HG03354 (cell line): ENCODE data around the gene DCAF8.

Experiments
- ATAC-seq: cut with Tn5 transposase; IDR thresholded peaks from one replicate; pipeline ENCODE4 v1.9.1; 2021; ENCODE audit warnings: mild to moderate bottlenecking; ENCODE audit not compliant: unreplicated experiment, poor library complexity, severe bottlenecking

DCAF8 gene

DNA sequence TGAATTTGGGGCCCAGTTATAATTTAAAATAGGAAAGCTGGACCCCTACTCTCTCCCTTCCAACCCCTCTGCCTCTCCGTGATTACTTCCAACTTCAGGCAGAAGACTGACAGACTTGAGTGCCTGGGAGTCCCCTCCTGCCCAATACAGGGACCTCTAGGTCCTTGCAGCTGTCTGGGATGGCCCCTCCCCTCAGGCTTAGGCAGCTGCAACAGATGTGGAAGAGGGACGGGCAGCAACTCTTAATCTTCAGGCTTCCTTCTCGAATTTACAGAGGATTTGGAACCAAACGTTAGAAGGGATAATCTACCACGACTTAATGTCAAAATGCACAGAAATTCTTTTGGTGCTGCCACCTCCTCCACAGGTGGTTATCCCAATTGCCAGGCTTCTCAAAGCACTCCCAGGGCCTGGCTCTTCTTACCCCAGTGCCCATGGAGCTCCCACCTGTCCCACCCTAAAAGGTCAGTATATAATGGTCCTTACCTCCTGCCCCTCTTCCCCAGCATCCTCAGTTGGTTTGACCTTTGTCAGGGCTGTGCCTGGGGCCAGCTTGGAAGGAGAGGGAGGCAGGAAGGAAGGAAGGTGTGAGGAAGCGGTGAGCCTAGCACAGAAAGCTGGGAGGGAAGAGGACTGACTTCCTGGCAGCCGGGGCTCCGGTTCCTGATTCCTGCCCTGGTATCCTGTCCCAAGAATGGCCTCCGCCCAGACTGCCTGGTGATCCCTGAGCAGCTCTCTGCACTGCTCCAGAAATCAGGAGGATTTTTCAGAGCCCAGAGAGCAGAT, 54.4 kb downstream of the DCAF8 start:
- no peak for ATAC-seq

DNA sequence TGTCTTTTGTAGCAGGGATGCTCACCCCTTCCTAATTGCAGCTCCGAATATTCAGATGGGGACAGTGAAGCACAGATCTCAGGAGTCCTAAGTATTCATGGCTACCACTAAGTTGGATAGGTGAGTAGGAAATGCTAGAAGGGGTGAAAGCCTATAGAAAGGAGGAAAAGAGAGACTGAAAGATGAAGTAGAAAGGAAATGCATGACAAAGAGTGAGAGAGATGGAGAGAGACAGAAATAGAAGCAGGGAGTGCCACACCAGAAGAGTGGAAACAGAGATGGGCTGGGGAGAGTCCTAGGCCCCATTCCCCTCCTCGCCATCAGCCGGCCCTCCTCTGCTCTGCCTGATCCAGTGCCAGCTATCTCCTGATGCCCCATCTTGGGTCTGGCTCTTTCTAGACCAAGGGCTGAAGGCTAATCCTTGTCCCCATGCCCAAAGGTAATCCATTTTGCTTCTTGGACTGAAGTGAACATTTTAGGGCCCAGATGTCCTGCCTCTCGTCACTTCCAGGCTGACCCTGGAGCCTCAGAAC, 55.2 kb downstream of the DCAF8 start:
- no peak for ATAC-seq

DNA sequence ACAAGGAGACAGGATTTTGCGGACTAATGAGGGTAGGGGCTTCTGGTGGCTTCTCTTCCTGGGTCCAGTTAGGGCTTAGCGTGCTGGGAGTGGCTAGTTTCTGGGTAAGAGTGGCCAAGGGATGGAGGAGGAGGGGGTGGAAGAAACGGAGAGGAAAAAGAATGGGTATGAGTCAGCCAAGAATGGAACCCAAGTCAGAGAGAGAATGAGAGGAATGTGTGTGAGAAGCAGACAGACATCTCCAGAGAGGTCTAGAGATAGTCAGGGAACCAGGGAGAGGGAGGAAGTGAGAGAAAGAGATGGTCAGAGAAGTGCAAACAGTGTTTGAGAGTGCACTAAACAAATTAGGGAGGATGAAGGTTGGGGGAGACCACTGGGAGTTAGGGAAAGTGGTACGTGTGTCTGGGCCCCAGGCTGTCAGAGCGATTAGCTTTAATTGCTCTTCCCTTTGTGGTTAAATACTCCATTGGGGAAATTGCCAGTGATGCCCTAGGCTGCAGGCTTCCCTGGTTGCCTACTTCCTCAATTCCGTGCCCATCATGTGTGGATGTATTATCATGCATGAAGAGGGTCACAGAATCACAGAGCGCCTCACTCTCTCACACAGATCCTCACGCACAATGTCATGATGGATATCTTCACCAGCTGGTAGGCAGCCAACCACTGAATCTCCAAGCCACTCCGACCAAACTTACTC, 55.8 kb downstream of the DCAF8 start:
- no peak for ATAC-seq

GRCh38 chr1:160206036-160206389, 56.3 kb downstream of the DCAF8 start:
- peak; percentile 38 for ATAC-seq

- ATAC-seq = peak; percentile 56
These were observed 56.9 kb downstream of the DCAF8 start, which contains the start of gene PEA15 for GRCh38 chr1:160205242-160206035. Gene PEA15 (plus strand): TSS chr1:160205384. CDS start chr1:160211545, 6,161 bp downstream.

DNA sequence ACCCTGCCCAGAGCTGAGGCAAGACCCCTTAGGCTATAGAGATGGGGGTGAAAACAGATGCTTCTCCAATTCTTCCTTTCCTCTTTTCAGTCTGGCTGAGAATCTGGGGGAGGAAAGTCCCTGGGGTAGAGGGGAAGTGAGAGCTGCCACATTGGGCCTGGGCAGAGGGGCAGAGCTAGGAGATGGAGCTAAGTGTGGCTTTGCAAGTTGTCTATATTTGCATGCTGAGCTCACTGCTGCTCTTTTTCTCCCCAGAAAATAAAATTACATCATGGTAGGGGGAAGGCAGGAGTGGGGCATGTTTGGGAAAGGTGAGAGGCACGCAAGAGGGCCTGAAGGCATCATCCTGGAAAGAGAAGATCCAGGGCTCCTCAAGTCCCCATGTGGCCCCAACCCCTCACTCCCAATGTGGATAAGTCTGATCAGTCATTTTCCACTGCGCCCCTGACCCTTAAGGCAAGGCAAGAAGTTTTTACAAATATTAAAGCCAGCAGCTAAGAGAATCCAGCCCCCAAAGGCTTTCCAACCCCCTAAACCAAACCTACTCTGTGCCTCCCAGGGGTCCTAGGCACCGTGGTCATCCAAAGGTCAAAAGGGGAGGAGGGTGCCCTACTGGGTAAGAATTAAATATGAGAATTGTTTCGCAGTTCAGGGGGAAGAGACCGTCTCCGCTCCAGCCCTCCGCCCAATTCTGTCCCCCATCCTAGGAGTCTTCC, 57.7 kb downstream of the DCAF8 start:
- ATAC-seq = peak; percentile 69

DNA sequence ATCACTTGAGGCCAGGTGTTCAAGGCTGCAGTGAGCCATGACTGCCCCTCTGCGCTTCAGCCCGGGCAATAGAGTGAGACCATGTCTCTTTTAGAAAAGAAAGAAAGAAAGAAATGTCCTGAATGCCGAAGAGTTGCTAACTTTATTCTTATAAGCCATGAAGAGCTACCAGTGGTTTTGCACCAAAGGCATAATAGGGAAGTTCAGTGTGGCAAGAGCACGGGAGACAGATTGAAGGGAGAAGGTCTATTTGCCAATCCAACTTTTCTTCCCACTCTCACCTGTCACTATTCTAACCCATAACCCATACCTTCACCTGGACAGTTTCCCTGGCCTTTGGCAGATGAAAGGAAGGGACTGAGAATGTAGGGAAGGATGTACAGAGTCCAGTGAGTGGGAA, 61.6 kb downstream of the DCAF8 start:
- no peak for ATAC-seq

DNA sequence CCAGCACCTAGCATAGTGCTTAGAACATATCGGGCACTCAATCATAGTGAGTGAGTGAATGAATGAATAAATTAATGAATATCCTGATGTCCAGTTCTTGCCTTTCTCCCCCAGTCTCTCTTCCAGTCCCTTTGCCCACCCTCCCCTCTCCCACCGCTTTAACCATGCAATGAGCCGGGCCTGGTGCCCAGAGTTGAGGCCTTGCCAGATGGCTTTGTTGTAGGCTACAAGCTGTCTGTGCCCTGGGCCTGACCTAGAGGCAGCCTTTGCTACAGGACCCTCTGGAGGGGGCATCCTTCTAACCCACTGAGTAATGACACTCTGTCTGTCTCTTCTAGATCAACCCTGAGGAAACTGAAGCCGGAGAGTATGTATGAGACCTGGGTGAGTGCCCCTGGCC, 65.1 kb downstream of the DCAF8 start:
- ATAC-seq = no peak

DNA sequence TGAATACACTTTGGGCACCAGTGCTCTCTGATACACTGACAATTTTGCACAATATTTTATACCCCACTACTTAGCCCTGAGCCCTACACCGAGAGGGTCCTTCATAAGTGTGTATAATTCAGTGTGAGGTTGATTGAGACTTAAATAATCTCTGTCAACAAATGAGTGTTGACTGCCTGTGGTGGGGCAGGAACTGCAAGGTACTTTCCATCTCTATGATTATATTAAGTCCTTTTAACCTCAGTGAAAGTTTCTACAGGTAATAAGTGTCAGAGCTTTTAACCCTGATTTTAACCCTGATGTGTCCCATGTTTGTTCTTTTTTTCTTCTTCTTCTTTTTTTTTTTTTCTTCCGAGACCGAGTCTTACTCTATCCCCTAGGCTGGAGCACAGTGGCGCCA, 66.2 kb downstream of the DCAF8 start:
- no peak for ATAC-seq

DNA sequence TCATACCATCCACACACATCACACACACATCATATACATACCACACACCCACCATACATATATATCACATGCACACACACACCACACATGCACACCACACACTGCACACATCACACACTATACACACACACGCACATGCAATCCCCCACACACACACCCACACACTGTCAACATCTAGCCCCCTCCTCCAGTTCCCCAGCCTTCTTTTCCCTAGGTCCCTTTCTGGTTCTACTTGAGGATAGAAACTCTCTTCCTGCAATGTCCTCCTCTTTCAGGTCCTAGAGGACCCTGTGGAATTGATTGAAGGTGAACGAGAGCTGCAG, 67.7 kb downstream of the DCAF8 start:
- ATAC-seq = no peak

- ATAC-seq = no peak
These were observed 68.3 kb downstream of the DCAF8 start for GRCh38 chr1:160193832-160194736.

DNA sequence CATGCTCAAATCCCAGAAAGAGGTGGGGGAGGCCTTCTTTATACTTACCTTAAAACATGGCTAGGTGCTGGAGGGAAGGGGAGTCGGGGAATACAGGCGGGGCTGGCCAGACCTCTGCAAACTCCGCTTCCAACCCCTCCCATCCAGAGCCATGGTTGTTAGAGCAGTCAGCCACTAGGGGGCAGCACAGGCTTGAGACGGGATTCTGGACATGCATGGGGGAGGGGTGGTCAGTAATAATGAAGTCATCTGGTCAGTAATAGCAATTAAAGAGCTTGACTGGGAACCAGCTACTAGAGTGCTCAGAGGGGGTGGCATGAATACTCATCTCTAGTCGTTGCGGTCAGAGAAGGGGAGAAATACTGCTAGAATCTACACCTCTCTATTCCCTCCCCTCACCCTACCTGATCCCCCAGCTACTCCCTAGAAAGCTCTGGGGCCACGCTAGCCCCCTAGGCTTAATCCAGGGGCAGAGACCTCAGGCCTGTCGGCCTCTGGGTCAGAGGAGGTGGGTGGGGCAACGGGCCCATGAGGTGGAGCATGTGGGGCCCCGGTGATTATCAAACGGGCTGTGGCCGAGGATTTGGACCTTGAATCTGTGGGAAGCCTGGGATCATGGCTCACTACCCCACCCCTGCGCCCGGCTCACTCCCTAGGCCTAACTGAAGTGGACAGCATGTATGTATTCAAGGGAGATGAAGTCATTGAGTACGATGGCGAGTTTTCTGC, 69.1 kb downstream of the DCAF8 start:
- peak; percentile 78 for ATAC-seq

DNA sequence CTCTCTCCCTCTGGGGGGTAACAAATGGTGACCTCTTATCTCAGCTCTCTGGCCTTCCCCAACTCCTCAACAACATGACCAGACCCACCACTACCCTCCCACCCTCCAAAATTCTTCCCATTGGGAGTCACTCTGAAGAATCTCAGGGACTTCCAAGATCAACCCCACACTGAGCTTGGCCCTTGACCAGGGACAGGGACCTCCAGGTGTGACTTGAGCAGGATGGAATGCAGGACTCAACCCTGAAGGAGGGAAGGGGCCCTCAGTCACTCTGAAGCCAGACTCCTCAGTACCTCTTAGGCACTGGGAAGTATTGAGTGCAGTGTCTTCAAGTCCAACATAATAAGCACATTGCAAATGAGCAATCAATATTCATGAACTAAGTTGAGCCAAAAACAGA, 70.1 kb downstream of the DCAF8 start:
- ATAC-seq = no peak

GRCh38 chr1:160191756-160192155, 70.6 kb downstream of the DCAF8 start:
- no peak for ATAC-seq

- ATAC-seq = no peak
These were observed 72.4 kb downstream of the DCAF8 start, which contains the start of gene CASQ1 for GRCh38 chr1:160189649-160190625. Gene CASQ1 (plus strand): TSS chr1:160190575. CDS start chr1:160190752, 177 bp downstream.

- ATAC-seq = no peak
These were observed 74.0 kb downstream of the DCAF8 start for GRCh38 chr1:160188341-160188740.

- ATAC-seq = no peak
These were observed 74.9 kb downstream of the DCAF8 start for GRCh38 chr1:160187407-160187806.
